ENCODE results near the gene IGFBP2.

The IGFBP2 gene

GRCh38 chr2:216603010-216603883, 30.0 kb upstream of the IGFBP2 start:
- H3K27me3 ChIP-seq (ENCODE audit: insufficient read depth, insufficient read length), result peaks cover 11% of the 10 kb centered on the region
- TF ChIP-seq SUZ12 (IDR thresholded peaks at IDR 0.05; ENCODE audit: extremely low read depth, insufficient read depth, insufficient read length) (no peak), ZNF274 (IDR thresholded peaks at IDR 0.05; ENCODE audit: low read depth, low read length) (no peak), YY1 (IDR thresholded peaks at IDR 0.05; ENCODE audit: insufficient read depth, insufficient read length) (no peak)
- no peaks in the 10 kb centered on the region for H3K36me3 ChIP-seq (ENCODE audit: insufficient read depth, insufficient read length, low read length)
- no peaks in the 10 kb centered on the region for H3K9me3 ChIP-seq (ENCODE audit: insufficient read depth, low read length)
- no peak overlapping the region for H3K4me3 ChIP-seq (ENCODE audit: insufficient read length, low read depth)
- DNase-seq (ENCODE audit: low read depth, low spot score), result no peak
- H3K9ac ChIP-seq (ENCODE audit: insufficient read length, low read depth), result no peak overlapping the region
- H3K4me1 ChIP-seq (ENCODE audit: insufficient read depth, insufficient read length), result peaks cover 6% of the 10 kb centered on the region

- no peaks in the 10 kb centered on the region for H3K36me3 ChIP-seq (ENCODE audit: insufficient read depth, insufficient read length, low read length)
- DNase-seq (ENCODE audit: low read depth, low spot score), result no peak
- no peak overlapping the region for H3K4me3 ChIP-seq (ENCODE audit: insufficient read length, low read depth)
- H3K4me1 ChIP-seq (ENCODE audit: insufficient read depth, insufficient read length), result peaks cover 6% of the 10 kb centered on the region
- no peak overlapping the region for H3K9ac ChIP-seq (ENCODE audit: insufficient read length, low read depth)
- H3K9me3 ChIP-seq (ENCODE audit: insufficient read depth, low read length), result no peaks in the 10 kb centered on the region
- peaks cover 11% of the 10 kb centered on the region for H3K27me3 ChIP-seq (ENCODE audit: insufficient read depth, insufficient read length)
- TF ChIP-seq YY1 (IDR thresholded peaks at IDR 0.05; ENCODE audit: insufficient read depth, insufficient read length), result no peak
- TF ChIP-seq SUZ12 (IDR thresholded peaks at IDR 0.05; ENCODE audit: extremely low read depth, insufficient read depth, insufficient read length), result no peak
- TF ChIP-seq ZNF274 (IDR thresholded peaks at IDR 0.05; ENCODE audit: low read depth, low read length), result no peak
Observed at GRCh38 chr2:216603884-216604245, 29.4 kb upstream of the IGFBP2 start.

GRCh38 chr2:216604458-216604857, 28.8 kb upstream of the IGFBP2 start:
- Histone ChIP-seq H3K36me3 (ENCODE audit: insufficient read depth, insufficient read length, low read length) (no peaks in the 10 kb centered on the region), H3K9ac (ENCODE audit: insufficient read length, low read depth) (no peak overlapping the region), H3K4me1 (ENCODE audit: insufficient read depth, insufficient read length) (peaks cover 6% of the 10 kb centered on the region), H3K4me3 (ENCODE audit: insufficient read length, low read depth) (no peak overlapping the region), H3K9me3 (ENCODE audit: insufficient read depth, low read length) (no peaks in the 10 kb centered on the region), H3K27me3 (ENCODE audit: insufficient read depth, insufficient read length) (peaks cover 11% of the 10 kb centered on the region)
- TF ChIP-seq ZNF274 (IDR thresholded peaks at IDR 0.05; ENCODE audit: low read depth, low read length), result no peak
- no peak for TF ChIP-seq YY1 (IDR thresholded peaks at IDR 0.05; ENCODE audit: insufficient read depth, insufficient read length)
- no peak for TF ChIP-seq SUZ12 (IDR thresholded peaks at IDR 0.05; ENCODE audit: extremely low read depth, insufficient read depth, insufficient read length)
- no peak for DNase-seq (ENCODE audit: low read depth, low spot score)

- TF ChIP-seq SUZ12 (IDR thresholded peaks at IDR 0.05; ENCODE audit: extremely low read depth, insufficient read depth, insufficient read length), result no peak
- TF ChIP-seq YY1 (IDR thresholded peaks at IDR 0.05; ENCODE audit: insufficient read depth, insufficient read length), result no peak
- TF ChIP-seq ZNF274 (IDR thresholded peaks at IDR 0.05; ENCODE audit: low read depth, low read length), result no peak
- peaks cover 11% of the 10 kb centered on the region for H3K27me3 ChIP-seq (ENCODE audit: insufficient read depth, insufficient read length)
- no peak overlapping the region for H3K9ac ChIP-seq (ENCODE audit: insufficient read length, low read depth)
- H3K4me1 ChIP-seq (ENCODE audit: insufficient read depth, insufficient read length), result peaks cover 6% of the 10 kb centered on the region
- no peaks in the 10 kb centered on the region for H3K36me3 ChIP-seq (ENCODE audit: insufficient read depth, insufficient read length, low read length)
- no peak overlapping the region for H3K4me3 ChIP-seq (ENCODE audit: insufficient read length, low read depth)
- no peak for DNase-seq (ENCODE audit: low read depth, low spot score)
- H3K9me3 ChIP-seq (ENCODE audit: insufficient read depth, low read length), result no peaks in the 10 kb centered on the region
Observed at GRCh38 chr2:216606551-216607276, 26.5 kb upstream of the IGFBP2 start.

GRCh38 chr2:216607277-216607560, 26.0 kb upstream of the IGFBP2 start:
- no peaks in the 10 kb centered on the region for H3K9me3 ChIP-seq (ENCODE audit: insufficient read depth, low read length)
- H3K4me1 ChIP-seq (ENCODE audit: insufficient read depth, insufficient read length), result peaks cover 6% of the 10 kb centered on the region
- H3K27me3 ChIP-seq (ENCODE audit: insufficient read depth, insufficient read length), result peaks cover 11% of the 10 kb centered on the region
- H3K4me3 ChIP-seq (ENCODE audit: insufficient read length, low read depth), result no peak overlapping the region
- no peaks in the 10 kb centered on the region for H3K36me3 ChIP-seq (ENCODE audit: insufficient read depth, insufficient read length, low read length)
- DNase-seq (ENCODE audit: low read depth, low spot score), result no peak
- no peak overlapping the region for H3K9ac ChIP-seq (ENCODE audit: insufficient read length, low read depth)
- TF ChIP-seq ZNF274 (IDR thresholded peaks at IDR 0.05; ENCODE audit: low read depth, low read length) (no peak), SUZ12 (IDR thresholded peaks at IDR 0.05; ENCODE audit: extremely low read depth, insufficient read depth, insufficient read length) (no peak), YY1 (IDR thresholded peaks at IDR 0.05; ENCODE audit: insufficient read depth, insufficient read length) (no peak)

- Histone ChIP-seq H3K4me3 (ENCODE audit: insufficient read length, low read depth) (no peak overlapping the region), H3K9me3 (ENCODE audit: insufficient read depth, low read length) (no peaks in the 10 kb centered on the region), H3K4me1 (ENCODE audit: insufficient read depth, insufficient read length) (peaks cover 4% of the 10 kb centered on the region), H3K9ac (ENCODE audit: insufficient read length, low read depth) (no peak overlapping the region), H3K27me3 (ENCODE audit: insufficient read depth, insufficient read length) (peaks cover 11% of the 10 kb centered on the region), H3K36me3 (ENCODE audit: insufficient read depth, insufficient read length, low read length) (no peaks in the 10 kb centered on the region)
- DNase-seq (ENCODE audit: low read depth, low spot score), result no peak
- no peak for TF ChIP-seq YY1 (IDR thresholded peaks at IDR 0.05; ENCODE audit: insufficient read depth, insufficient read length)
- TF ChIP-seq SUZ12 (IDR thresholded peaks at IDR 0.05; ENCODE audit: extremely low read depth, insufficient read depth, insufficient read length), result no peak
- no peak for TF ChIP-seq ZNF274 (IDR thresholded peaks at IDR 0.05; ENCODE audit: low read depth, low read length)
Observed at GRCh38 chr2:216608525-216608924, 24.7 kb upstream of the IGFBP2 start.
